HCT116 (cell line): ENCODE measurements around the gene RPAP3. TPM values are rescaled to one million over a fixed set of nuclear protein-coding genes. Genes with fewer than 3 reads are reported as not detected.
A peak's percentile ranks its signal among the peaks of the same experiment; 100 is the strongest.

Source experiments
- ATAC-seq: fragments of 200-7000 bp; cut with Tn5 transposase; 2 replicates; pipeline ENCODE4 v1.9.1; 2020; ENCODE audit warnings: mild to moderate bottlenecking, moderate library complexity
- BruUV-seq: library from RNA; stranded (reverse); fragments of 400-500 nt; replicated peaks from 2 replicates; lab custom pipeline; 2021; lab: Mats Ljungman, UMichigan
- CTCF ChIA-PET: fragments of 300-600 bp; sonication (Branson Sonifier 250); formaldehyde crosslinking; loops from one replicate; lab custom pipeline; 2021; ENCODE audit warnings: antibody characterized with exemption; lab: Charles Lee
- POLR2A ChIA-PET: fragments of 300-600, 350-600 bp; sonication (Branson Sonifier 250); formaldehyde crosslinking; loops from one replicate; lab custom pipeline; 2021; ENCODE audit warnings: antibody characterized with exemption; lab: Charles Lee
- RAD21 ChIA-PET, 2 experiments: fragments of 300-600 bp; sonication (Branson Sonifier 250); formaldehyde crosslinking; loops; one replicate each; lab custom pipeline; 2023; ENCODE audit warnings: low total read pairs in 2 of 2; ENCODE audit not compliant: uncharacterized antibody in 2 of 2, unreplicated experiment in 2 of 2, low non-redundant PET in 1 of 2; lab: Charles Lee
- DNase-seq: peaks from one replicate; pipeline ENCODE4 v3.0.0-alpha.2; 2010; ENCODE audit warnings: low read depth, low spot score
- H2AFZ ChIP-seq: fragments of 200-600 bp; shearing (Covaris generic), sonication (generic); 2 replicates; pipeline ENCODE4 v1.6.1; 2017; ENCODE audit warnings: low read depth, mixed run types, mixed read lengths, antibody characterized with exemption, low read length; ENCODE audit not compliant: poor library complexity, severe bottlenecking
- H3K27ac ChIP-seq: 2 replicates; pipeline ENCODE4 v1.5.1; 2012; ENCODE audit warnings: low read depth, low read length
- H3K27me3 ChIP-seq: fragments of 200-600 bp; sonication (generic); 2 replicates; pipeline ENCODE4 v1.6.1; 2016; ENCODE audit warnings: mixed run types, low read length, mixed read lengths; ENCODE audit not compliant: insufficient read depth
- H3K36me3 ChIP-seq, 2 experiments: fragments of 200-500 bp in 1 of 2; fragments of 200-600 bp in 1 of 2; sonication (Bioruptor generic) in 1 of 2; sonication (generic) in 1 of 2; 2 replicates each; pipeline versions ENCODE4 v1.5.1 to v1.6.1; 2014 to 2016; ENCODE audit warnings: low read length in 2 of 2, inconsistent platforms in 1 of 2, mixed read lengths in 1 of 2, mixed run types in 1 of 2; ENCODE audit not compliant: insufficient read depth in 2 of 2, control insufficient read depth in 1 of 2
- H3K4me1 ChIP-seq, 2 experiments: fragments of 200-600 bp in 1 of 2; sonication (generic) in 1 of 2; 2 replicates each; pipeline versions ENCODE4 v1.5.1 to v1.6.1; 2012 to 2017; ENCODE audit warnings: low read length in 2 of 2, inconsistent platforms in 1 of 2, mild to moderate bottlenecking in 1 of 2, mixed read lengths in 1 of 2, mixed run types in 1 of 2, moderate library complexity in 1 of 2; ENCODE audit not compliant: insufficient read depth in 2 of 2, control insufficient read depth in 1 of 2
- H3K4me2 ChIP-seq: fragments of 200-600 bp; sonication (generic); 2 replicates; pipeline ENCODE4 v1.6.1; 2017; ENCODE audit warnings: mixed run types, low read length, mixed read lengths
- H3K4me3 ChIP-seq, 2 experiments: fragments of 200-600 bp in 1 of 2; sonication (generic) in 1 of 2; replicated peaks in 1 of 2; 2 replicates each; pipeline ENCODE4 v1.5.1; 2011 to 2016; ENCODE audit warnings: low read length in 2 of 2, control low read depth in 1 of 2, low read depth in 1 of 2, mild to moderate bottlenecking in 1 of 2, mixed read lengths in 1 of 2, mixed run types in 1 of 2
- H3K79me2 ChIP-seq: fragments of 200-600 bp; sonication (generic); 2 replicates; pipeline ENCODE4 v1.6.1; 2017; ENCODE audit warnings: mild to moderate bottlenecking, mixed run types, low read length, moderate library complexity, mixed read lengths; ENCODE audit not compliant: insufficient read depth
- H3K9ac ChIP-seq: fragments of 200-600 bp; sonication (generic); 2 replicates; pipeline ENCODE4 v1.6.1; 2016; ENCODE audit warnings: low read length, mixed read lengths
- H3K9me2 ChIP-seq: fragments of 200-600 bp; sonication (generic), shearing (Covaris generic); 2 replicates; pipeline ENCODE4 v1.6.1; 2017; ENCODE audit warnings: mixed run types, mild to moderate bottlenecking, moderate library complexity; ENCODE audit not compliant: insufficient read depth
- H3K9me3 ChIP-seq, 2 experiments: fragments of 200-500 bp in 1 of 2; fragments of 200-600 bp in 1 of 2; sonication (Bioruptor generic) in 1 of 2; sonication (generic) in 1 of 2; 2 replicates each; pipeline ENCODE4 v1.6.1; 2014 to 2017; ENCODE audit warnings: low read length in 2 of 2, mixed read lengths in 2 of 2, inconsistent platforms in 1 of 2, low read depth in 1 of 2, mild to moderate bottlenecking in 1 of 2, mixed run types in 1 of 2, moderate library complexity in 1 of 2; ENCODE audit not compliant: control insufficient read depth in 1 of 2, insufficient read depth in 1 of 2
- H4K20me1 ChIP-seq: fragments of 200-600 bp; sonication (generic), shearing (Covaris generic); 2 replicates; pipeline ENCODE4 v1.6.1; 2017; ENCODE audit warnings: mixed run types, mild to moderate bottlenecking, moderate library complexity; ENCODE audit not compliant: insufficient read depth
- EGR1 ChIP-seq: IDR thresholded peaks from 2 replicates; pipeline ENCODE4 v1.6.1; 2012; ENCODE audit warnings: low read depth
- FOSL1 ChIP-seq: IDR thresholded peaks from 2 replicates; pipeline ENCODE4 v1.6.1; 2012; ENCODE audit warnings: low read depth
- POLR2A ChIP-seq: IDR thresholded peaks from 2 replicates; pipeline ENCODE4 v1.7.0; 2011; ENCODE audit warnings: borderline replicate concordance; ENCODE audit not compliant: insufficient read depth, insufficient read length; ENCODE audit errors: extremely low read depth
- POLR2AphosphoS5 ChIP-seq: IDR thresholded peaks from 2 replicates; pipeline ENCODE4 v1.6.1; 2011; ENCODE audit warnings: mild to moderate bottlenecking, low read depth, low read length, moderate library complexity
- SP1 ChIP-seq: IDR thresholded peaks from 2 replicates; pipeline ENCODE4 v1.6.1; 2012; ENCODE audit warnings: low read depth
- ZFX ChIP-seq: fragments of 450-650 bp; IDR thresholded peaks from 2 replicates; pipeline ENCODE4 v1.6.1; 2017
- ZNF274 ChIP-seq: fragments of 200-500 bp; sonication (Bioruptor generic); IDR thresholded peaks from 2 replicates; pipeline ENCODE4 v1.6.1; 2014; ENCODE audit warnings: mild to moderate bottlenecking, low read depth, low read length, inconsistent platforms
- intact Hi-C: fragments of 100-400 bp; cut with micrococcal nuclease; formaldehyde crosslinking; loops from 2 replicates; pipeline ENCODE4 v1.10.0; 2022
- total RNA-seq: library from RNA; stranded (reverse); gene quantifications from one replicate; pipeline ENCODE4 v1.2.1, GENCODE V29; 2021; ENCODE audit not compliant: unreplicated experiment
- TF ChIP-seq, protein P1 (sequence below): IDR thresholded peaks from 2 replicates; pipeline ENCODE4 v1.6.1; 2012
- TF ChIP-seq, protein P2 (sequence below): IDR thresholded peaks from 2 replicates; pipeline ENCODE4 v1.6.1; 2011; ENCODE audit warnings: mild to moderate bottlenecking, low read length, moderate library complexity; ENCODE audit not compliant: insufficient replicate concordance; ENCODE audit errors: extremely low read depth
- TF ChIP-seq, protein P3 (sequence below): IDR thresholded peaks from 2 replicates; pipeline ENCODE4 v1.6.1; 2012; ENCODE audit warnings: low read depth
- TF ChIP-seq, protein P4 (sequence below): IDR thresholded peaks from 2 replicates; pipeline ENCODE4 v1.6.1; 2012

RPAP3 gene
- total RNA-seq, 1 experiment from 2014 or later, result 48.3 TPM

DNA sequence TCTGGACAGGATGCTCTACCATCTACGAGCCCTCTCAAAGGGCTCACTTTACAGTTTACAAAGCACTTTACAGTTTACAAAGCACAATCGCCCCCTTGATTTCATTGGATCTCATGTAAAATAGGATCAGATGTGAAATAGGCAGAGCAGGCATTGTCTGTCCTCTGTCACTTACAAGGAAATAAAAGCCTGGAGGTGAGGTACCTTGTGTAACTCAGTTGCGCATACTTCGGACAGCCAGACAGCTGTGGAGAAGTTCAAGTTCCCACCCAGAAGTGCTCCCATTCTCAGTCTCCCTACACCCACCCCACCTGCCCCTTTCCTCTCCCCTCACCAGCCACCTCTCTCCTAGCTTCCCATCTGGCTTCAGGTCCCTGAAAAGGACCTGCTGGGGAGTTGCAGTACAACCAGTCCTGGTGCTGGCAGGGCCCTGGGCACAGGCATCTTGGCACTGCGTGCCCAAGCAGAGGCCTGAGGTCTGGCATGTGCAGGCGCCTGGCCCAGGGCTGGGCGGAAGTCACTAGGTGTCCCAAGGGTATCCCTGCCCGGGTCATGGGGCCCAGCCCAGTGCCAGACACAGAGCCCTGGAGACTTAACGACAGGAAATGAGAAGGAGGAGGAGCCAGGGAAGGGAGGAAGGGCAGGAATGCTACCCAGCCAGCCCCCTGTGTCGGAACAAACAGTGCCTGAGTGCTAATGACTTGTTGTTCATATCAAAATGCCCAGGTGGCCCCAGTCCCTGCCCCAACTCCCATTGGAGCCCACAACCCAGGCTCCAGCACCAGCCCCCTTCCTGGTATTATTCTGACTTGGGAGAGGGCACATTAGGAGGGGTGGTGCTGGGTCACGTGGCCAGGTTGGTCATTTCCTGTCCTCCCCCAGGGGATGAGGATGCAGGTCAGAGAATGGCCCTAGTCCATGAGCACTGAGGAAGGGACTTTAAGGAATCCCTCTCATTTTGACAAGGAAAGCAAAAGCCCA is 47.5 kb upstream of the RPAP3 start:
- peak; percentile 73 for ATAC-seq
- ChIA-PET POLR2A (interaction anchor here (1.4 kb wide), 1 partner anchor 14 kb away, joined by 3 read pairs; no protein-coding TSS in a partner anchor), RAD21 (interaction anchor here in 1 of 2 experiments (1.4 kb wide), 1 partner anchor 23 kb away, joined by 3 read pairs; no protein-coding TSS in a partner anchor), CTCF (interaction anchor here (3.5 to 9.1 kb wide), 2 partner anchors 11 to 13 kb away, joined by 25 to 75 read pairs; no protein-coding TSS in a partner anchor)
- no peaks in the 10 kb centered on the region for H4K20me1 ChIP-seq
- BruUV-seq, result TSS peak; percentile 66
- H3K9me2 ChIP-seq, result no peaks in the 10 kb centered on the region
- no peaks in the 10 kb centered on the region for H3K79me2 ChIP-seq
- peak overlapping the region; percentile 63 for H3K27ac ChIP-seq
- H3K4me2 ChIP-seq, result peak overlapping the region; percentile 85
- intact Hi-C loops, result no loop called here
- peak overlapping the region; percentile 93 for H2AFZ ChIP-seq
- H3K27me3 ChIP-seq, result no peaks in the 10 kb centered on the region
- TF ChIP-seq, protein P1, sequence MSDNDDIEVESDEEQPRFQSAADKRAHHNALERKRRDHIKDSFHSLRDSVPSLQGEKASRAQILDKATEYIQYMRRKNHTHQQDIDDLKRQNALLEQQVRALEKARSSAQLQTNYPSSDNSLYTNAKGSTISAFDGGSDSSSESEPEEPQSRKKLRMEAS, result peak; percentile 72; the same call in 1 of the 2 replicates
- TF ChIP-seq SP1 (no peak; the same call in none of the 2 replicates), POLR2A (no peak), POLR2AphosphoS5 (peak; percentile 49), FOSL1 (no peak), ZNF274 (no peak), EGR1 (no peak), ZFX (no peak)
- TF ChIP-seq, protein P2, sequence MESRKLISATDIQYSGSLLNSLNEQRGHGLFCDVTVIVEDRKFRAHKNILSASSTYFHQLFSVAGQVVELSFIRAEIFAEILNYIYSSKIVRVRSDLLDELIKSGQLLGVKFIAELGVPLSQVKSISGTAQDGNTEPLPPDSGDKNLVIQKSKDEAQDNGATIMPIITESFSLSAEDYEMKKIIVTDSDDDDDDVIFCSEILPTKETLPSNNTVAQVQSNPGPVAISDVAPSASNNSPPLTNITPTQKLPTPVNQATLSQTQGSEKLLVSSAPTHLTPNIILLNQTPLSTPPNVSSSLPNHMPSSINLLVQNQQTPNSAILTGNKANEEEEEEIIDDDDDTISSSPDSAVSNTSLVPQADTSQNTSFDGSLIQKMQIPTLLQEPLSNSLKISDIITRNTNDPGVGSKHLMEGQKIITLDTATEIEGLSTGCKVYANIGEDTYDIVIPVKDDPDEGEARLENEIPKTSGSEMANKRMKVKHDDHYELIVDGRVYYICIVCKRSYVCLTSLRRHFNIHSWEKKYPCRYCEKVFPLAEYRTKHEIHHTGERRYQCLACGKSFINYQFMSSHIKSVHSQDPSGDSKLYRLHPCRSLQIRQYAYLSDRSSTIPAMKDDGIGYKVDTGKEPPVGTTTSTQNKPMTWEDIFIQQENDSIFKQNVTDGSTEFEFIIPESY, result no peak
- TF ChIP-seq, protein P3, sequence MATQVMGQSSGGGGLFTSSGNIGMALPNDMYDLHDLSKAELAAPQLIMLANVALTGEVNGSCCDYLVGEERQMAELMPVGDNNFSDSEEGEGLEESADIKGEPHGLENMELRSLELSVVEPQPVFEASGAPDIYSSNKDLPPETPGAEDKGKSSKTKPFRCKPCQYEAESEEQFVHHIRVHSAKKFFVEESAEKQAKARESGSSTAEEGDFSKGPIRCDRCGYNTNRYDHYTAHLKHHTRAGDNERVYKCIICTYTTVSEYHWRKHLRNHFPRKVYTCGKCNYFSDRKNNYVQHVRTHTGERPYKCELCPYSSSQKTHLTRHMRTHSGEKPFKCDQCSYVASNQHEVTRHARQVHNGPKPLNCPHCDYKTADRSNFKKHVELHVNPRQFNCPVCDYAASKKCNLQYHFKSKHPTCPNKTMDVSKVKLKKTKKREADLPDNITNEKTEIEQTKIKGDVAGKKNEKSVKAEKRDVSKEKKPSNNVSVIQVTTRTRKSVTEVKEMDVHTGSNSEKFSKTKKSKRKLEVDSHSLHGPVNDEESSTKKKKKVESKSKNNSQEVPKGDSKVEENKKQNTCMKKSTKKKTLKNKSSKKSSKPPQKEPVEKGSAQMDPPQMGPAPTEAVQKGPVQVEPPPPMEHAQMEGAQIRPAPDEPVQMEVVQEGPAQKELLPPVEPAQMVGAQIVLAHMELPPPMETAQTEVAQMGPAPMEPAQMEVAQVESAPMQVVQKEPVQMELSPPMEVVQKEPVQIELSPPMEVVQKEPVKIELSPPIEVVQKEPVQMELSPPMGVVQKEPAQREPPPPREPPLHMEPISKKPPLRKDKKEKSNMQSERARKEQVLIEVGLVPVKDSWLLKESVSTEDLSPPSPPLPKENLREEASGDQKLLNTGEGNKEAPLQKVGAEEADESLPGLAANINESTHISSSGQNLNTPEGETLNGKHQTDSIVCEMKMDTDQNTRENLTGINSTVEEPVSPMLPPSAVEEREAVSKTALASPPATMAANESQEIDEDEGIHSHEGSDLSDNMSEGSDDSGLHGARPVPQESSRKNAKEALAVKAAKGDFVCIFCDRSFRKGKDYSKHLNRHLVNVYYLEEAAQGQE, result no peak
- TF ChIP-seq, protein P4, sequence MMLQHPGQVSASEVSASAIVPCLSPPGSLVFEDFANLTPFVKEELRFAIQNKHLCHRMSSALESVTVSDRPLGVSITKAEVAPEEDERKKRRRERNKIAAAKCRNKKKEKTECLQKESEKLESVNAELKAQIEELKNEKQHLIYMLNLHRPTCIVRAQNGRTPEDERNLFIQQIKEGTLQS, result no peak
- H3K9me3 ChIP-seq, result no peaks in the 10 kb centered on the region
- no peaks in the 10 kb centered on the region for H3K36me3 ChIP-seq
- H3K4me1 ChIP-seq, result peaks cover 34 to 48% of the 10 kb centered on the region in 2 experiments
- peak overlapping the region; percentile 40 for H3K9ac ChIP-seq
- peak overlapping the region; percentile 34 to 54 for H3K4me3 ChIP-seq
- no peak for DNase-seq
